Keratinocyte (primary cell): ENCODE data around the gene DIS3L2. TPM values are rescaled to one million over a fixed set of nuclear protein-coding genes. Genes with fewer than 3 reads are reported as not detected.

ENCODE experiments used
- DNase-seq: peaks from one replicate; pipeline ENCODE4 v3.0.0-alpha.2; 2011; ENCODE audit warnings: low read depth, missing footprints, low spot score
- FAIRE-seq: peaks from 2 replicates; lab custom pipeline; 2011; peaks lifted over from hg19 to GRCh38; lab: Jason Lieb, UNC
- H2AFZ ChIP-seq: 2 replicates; pipeline ENCODE4 v1.6.0; 2012; ENCODE audit warnings: low read length, control low read depth, inconsistent platforms; ENCODE audit not compliant: control insufficient read depth
- H3K27ac ChIP-seq: 2 replicates; pipeline ENCODE4 v1.5.1; 2011; ENCODE audit warnings: low read length; ENCODE audit not compliant: control insufficient read depth, insufficient read depth
- H3K27me3 ChIP-seq: 3 replicates; pipeline ENCODE4 v1.6.0; 2011; ENCODE audit warnings: low read length; ENCODE audit not compliant: control insufficient read depth, insufficient read depth; ENCODE audit errors: extremely low read depth
- H3K36me3 ChIP-seq, 2 experiments: 2 replicates in 1 of 2; 3 replicates in 1 of 2; pipeline ENCODE4 v1.5.1; 2011; ENCODE audit warnings: low read length in 2 of 2, mild to moderate bottlenecking in 1 of 2; ENCODE audit not compliant: control insufficient read depth in 2 of 2, insufficient read depth in 2 of 2; ENCODE audit errors: extremely low read depth in 1 of 2
- H3K4me1 ChIP-seq: 3 replicates; pipeline ENCODE4 v1.5.1; 2011; ENCODE audit warnings: low read length; ENCODE audit not compliant: control insufficient read depth, insufficient read depth; ENCODE audit errors: extremely low read depth
- H3K4me2 ChIP-seq: 3 replicates; pipeline ENCODE4 v1.6.0; 2011; ENCODE audit warnings: low read depth, low read length; ENCODE audit not compliant: control insufficient read depth, insufficient read depth; ENCODE audit errors: extremely low read depth
- H3K4me3 ChIP-seq, 3 experiments: fragments of 200-600 bp in 1 of 3; sonication (generic) in 1 of 3; 2 replicates in 2 of 3; 3 replicates in 1 of 3; pipeline ENCODE4 v1.5.1; 2011 to 2016; ENCODE audit warnings: low read length in 3 of 3, mild to moderate bottlenecking in 3 of 3, control low read depth in 2 of 3, inconsistent platforms in 1 of 3, low read depth in 1 of 3, mixed read lengths in 1 of 3, mixed run types in 1 of 3, moderate library complexity in 1 of 3; ENCODE audit not compliant: control insufficient read depth in 2 of 3, insufficient read depth in 2 of 3; ENCODE audit errors: extremely low read depth in 1 of 3
- H3K79me2 ChIP-seq: 2 replicates; pipeline ENCODE4 v1.6.0; 2012; ENCODE audit warnings: low read length; ENCODE audit not compliant: control insufficient read depth, insufficient read depth
- H3K9ac ChIP-seq: 3 replicates; pipeline ENCODE4 v1.6.0; 2011; ENCODE audit warnings: low read length; ENCODE audit not compliant: control insufficient read depth, insufficient read depth; ENCODE audit errors: extremely low read depth
- H3K9me1 ChIP-seq: 3 replicates; pipeline ENCODE4 v1.6.0; 2011; ENCODE audit warnings: low read length; ENCODE audit not compliant: control insufficient read depth, insufficient read depth; ENCODE audit errors: extremely low read depth
- H3K9me3 ChIP-seq: 2 replicates; pipeline ENCODE4 v1.5.1; 2012; ENCODE audit warnings: low read depth, low read length; ENCODE audit not compliant: control insufficient read depth
- H4K20me1 ChIP-seq: 3 replicates; pipeline ENCODE4 v1.6.0; 2011; ENCODE audit warnings: low read length; ENCODE audit not compliant: control insufficient read depth, insufficient read depth; ENCODE audit errors: extremely low read depth
- EZH2 ChIP-seq: IDR thresholded peaks from one replicate; pipeline ENCODE4 v1.6.1; 2012; ENCODE audit warnings: inconsistent platforms, mild to moderate bottlenecking, low read length, moderate library complexity
- dilution Hi-C: fragments of 300-500 bp; cut with MboI; formaldehyde crosslinking; loops from one replicate; pipeline ENCODE4 v1.7.0; 2020; ENCODE audit warnings: low sequenced_read_pairs; ENCODE audit not compliant: extremely low pct_ligation_motif_present
- polyA plus RNA-seq, 5 experiments: library from polyadenylated mRNA; depleted of rRNA in 3 of 5; stranded (reverse) in 3 of 5; stranded (forward) in 1 of 5; unstranded in 1 of 5; fragments of >200 nt; gene quantifications; 1 replicate in 1 of 5; 2 replicates in 3 of 5; 3 replicates in 1 of 5; pipeline versions ENCODE4 v1.2.1 to v1.2.3, GENCODE V29; 2011 to 2012; ENCODE audit warnings: missing spikeins in 2 of 5, low read depth in 1 of 5, low replicate concordance in 1 of 5
- TF ChIP-seq, protein P1 (sequence below), 3 experiments: IDR thresholded peaks in 1 of 3; conservative IDR thresholded peaks in 1 of 3; optimal IDR thresholded peaks in 1 of 3; 2 replicates in 2 of 3; 3 replicates in 1 of 3; pipeline versions ENCODE3 to v1.5.1; 2011; ENCODE audit warnings: low read length in 3 of 3, mild to moderate bottlenecking in 3 of 3, moderate library complexity in 2 of 3, control low read depth in 1 of 3, inconsistent platforms in 1 of 3; ENCODE audit not compliant: insufficient read depth in 2 of 3; ENCODE audit errors: extremely low read depth in 1 of 3

DIS3L2 gene
- polyA plus RNA-seq, 1 donor (not counting 4 experiments of a cell fraction or from before 2014, with no cell fraction given): 8.6 TPM

DNA sequence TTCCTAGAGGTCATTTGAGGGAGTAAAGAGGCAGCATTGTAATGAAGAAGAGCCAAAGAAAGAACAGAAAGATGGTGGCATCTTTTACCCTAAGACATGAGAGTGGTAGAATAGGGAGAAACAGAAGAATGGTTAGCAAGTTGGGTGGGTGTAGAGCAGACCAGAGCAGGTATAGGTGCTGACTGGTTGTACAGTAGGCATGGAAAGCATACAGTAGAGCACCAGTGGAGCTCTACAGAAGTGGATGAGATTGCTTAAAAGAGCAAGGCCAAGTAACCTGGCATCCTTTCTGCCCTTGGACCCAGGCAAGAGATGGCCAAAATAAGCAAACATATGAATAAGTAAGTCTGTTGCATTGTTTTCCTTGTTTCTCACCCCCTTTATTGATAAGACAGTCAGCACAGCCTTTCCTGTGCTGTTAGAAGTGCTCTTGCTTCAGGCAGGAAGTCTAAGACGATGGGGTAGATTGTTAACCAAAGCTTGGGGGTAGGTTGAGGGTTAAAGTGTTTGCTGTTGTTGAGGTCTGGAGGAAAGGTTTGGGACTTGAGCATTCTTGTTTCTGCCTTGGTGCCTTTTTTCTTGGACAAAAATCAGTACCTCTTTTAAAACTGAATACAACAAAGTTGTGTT lies 76.9 kb downstream of the DIS3L2 start:
- FAIRE-seq: no peak
- dilution Hi-C loops: no loop called here
- Histone ChIP-seq H3K9me1 (peaks cover 2% of the 10 kb centered on the region), H3K9me3 (no peaks in the 10 kb centered on the region), H3K27ac (no peak overlapping the region), H3K4me1 (no peaks in the 10 kb centered on the region), H3K79me2 (no peaks in the 10 kb centered on the region), H3K4me3 (no peak overlapping the region), H2AFZ (no peak overlapping the region), H3K9ac (no peak overlapping the region), H3K36me3 (no peaks in the 10 kb centered on the region), H3K27me3 (no peaks in the 10 kb centered on the region), H3K4me2 (no peak overlapping the region), H4K20me1 (peaks cover 2% of the 10 kb centered on the region)
- no peak for DNase-seq
- TF ChIP-seq EZH2: no peak
- TF ChIP-seq, protein P1, sequence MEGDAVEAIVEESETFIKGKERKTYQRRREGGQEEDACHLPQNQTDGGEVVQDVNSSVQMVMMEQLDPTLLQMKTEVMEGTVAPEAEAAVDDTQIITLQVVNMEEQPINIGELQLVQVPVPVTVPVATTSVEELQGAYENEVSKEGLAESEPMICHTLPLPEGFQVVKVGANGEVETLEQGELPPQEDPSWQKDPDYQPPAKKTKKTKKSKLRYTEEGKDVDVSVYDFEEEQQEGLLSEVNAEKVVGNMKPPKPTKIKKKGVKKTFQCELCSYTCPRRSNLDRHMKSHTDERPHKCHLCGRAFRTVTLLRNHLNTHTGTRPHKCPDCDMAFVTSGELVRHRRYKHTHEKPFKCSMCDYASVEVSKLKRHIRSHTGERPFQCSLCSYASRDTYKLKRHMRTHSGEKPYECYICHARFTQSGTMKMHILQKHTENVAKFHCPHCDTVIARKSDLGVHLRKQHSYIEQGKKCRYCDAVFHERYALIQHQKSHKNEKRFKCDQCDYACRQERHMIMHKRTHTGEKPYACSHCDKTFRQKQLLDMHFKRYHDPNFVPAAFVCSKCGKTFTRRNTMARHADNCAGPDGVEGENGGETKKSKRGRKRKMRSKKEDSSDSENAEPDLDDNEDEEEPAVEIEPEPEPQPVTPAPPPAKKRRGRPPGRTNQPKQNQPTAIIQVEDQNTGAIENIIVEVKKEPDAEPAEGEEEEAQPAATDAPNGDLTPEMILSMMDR (optimal IDR thresholded peaks at IDR 0.05 in 1 of 3, IDR thresholded peaks at IDR 0.05 in 1 of 3, conservative IDR thresholded peaks at IDR 0.05 in 1 of 3; ENCODE audit: extremely low read depth in 1 of 3, insufficient read depth in 2 of 3, low read length in 3 of 3): no peak

DNA sequence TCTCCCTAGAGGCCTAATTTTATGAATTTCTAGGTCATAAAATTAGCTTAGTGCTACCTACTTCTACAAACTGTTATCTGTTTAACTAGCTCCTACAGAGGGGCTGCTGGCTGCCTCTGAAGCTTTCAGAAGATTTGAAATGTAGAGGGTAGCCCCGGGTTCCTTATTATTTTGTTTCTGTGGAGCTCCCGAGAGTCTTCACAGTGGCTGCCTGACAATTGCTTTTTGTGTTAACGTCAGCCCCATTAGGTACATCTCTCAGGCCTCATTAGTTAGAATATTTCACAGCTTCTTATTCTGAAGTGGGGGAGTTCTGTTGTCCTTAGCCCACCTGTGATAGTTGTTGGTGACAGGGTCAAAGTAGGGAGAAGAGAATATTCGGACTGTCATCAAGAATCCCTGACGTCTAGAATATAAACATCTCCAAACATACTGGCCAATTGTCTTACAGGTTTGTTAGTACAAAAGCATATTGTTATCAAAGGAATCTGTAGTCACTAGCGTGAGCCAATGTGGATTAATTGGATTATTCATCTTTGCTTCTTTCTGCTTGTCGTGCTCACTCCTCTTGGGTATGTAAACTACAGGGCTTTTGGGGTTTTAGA lies 77.5 kb downstream of the DIS3L2 start:
- H3K27ac ChIP-seq: no peak overlapping the region
- no peak overlapping the region for H3K9ac ChIP-seq
- H3K4me2 ChIP-seq: no peak overlapping the region
- no peaks in the 10 kb centered on the region for H3K79me2 ChIP-seq
- TF ChIP-seq, protein P1 (optimal IDR thresholded peaks at IDR 0.05 in 1 of 3, IDR thresholded peaks at IDR 0.05 in 1 of 3, conservative IDR thresholded peaks at IDR 0.05 in 1 of 3; ENCODE audit: extremely low read depth in 1 of 3, insufficient read depth in 2 of 3, low read length in 3 of 3): no peak
- no peak for TF ChIP-seq EZH2
- DNase-seq (no peak), FAIRE-seq (no peak)
- no peak overlapping the region for H3K4me3 ChIP-seq
- H2AFZ ChIP-seq: no peak overlapping the region
- no peaks in the 10 kb centered on the region for H3K9me3 ChIP-seq
- no peaks in the 10 kb centered on the region for H3K36me3 ChIP-seq
- H3K27me3 ChIP-seq: no peaks in the 10 kb centered on the region
- dilution Hi-C loops: no loop called here
- H3K4me1 ChIP-seq: no peaks in the 10 kb centered on the region
- H3K9me1 ChIP-seq: peaks cover 2% of the 10 kb centered on the region
- H4K20me1 ChIP-seq: peaks cover 2% of the 10 kb centered on the region
